CD4-positive, alpha-beta T cell (primary cell): ENCODE measurements around the gene COL13A1. TPM values are rescaled to one million over a fixed set of nuclear protein-coding genes. Genes with fewer than 3 reads are reported as not detected.

ENCODE experiments used
- ATAC-seq: fragments of 200-7000 bp; cut with Tn5 transposase; one replicate; pipeline ENCODE4 v1.10.0; 2022; ENCODE audit warnings: mild to moderate bottlenecking; ENCODE audit not compliant: poor library complexity
- CTCF ChIA-PET: fragments of 350-600 bp; sonication (Branson Sonifier 250); formaldehyde crosslinking; loops from one replicate; lab custom pipeline; 2021; ENCODE audit warnings: antibody characterized with exemption, inconsistent platforms; lab: Charles Lee
- POLR2A ChIA-PET: fragments of 350-600 bp; sonication (Branson Sonifier 250); formaldehyde crosslinking; loops from one replicate; lab custom pipeline; 2021; ENCODE audit warnings: antibody characterized with exemption, inconsistent platforms; lab: Charles Lee
- DNase-seq, 14 experiments: peaks; one replicate each; pipeline ENCODE4 v3.0.0-alpha.2; 2013 to 2020; ENCODE audit warnings: mixed read lengths in 2 of 14
- H3K27ac ChIP-seq, 2 donors: one replicate each; pipeline versions ENCODE4 v1.5.1 to v1.7.0; 2013; ENCODE audit warnings: low read length in 2 of 2, low read depth in 1 of 2, mild to moderate bottlenecking in 1 of 2
- H3K27me3 ChIP-seq, 2 experiments: 1 replicate in 1 of 2; 2 replicates in 1 of 2; pipeline versions ENCODE4 v1.6.1 to v1.7.0; 2013; ENCODE audit warnings: low read length in 2 of 2, control low read depth in 1 of 2, mild to moderate bottlenecking in 1 of 2, moderate library complexity in 1 of 2; ENCODE audit not compliant: insufficient read depth in 2 of 2, control insufficient read depth in 1 of 2
- H3K36me3 ChIP-seq: one replicate; pipeline ENCODE4 v1.6.1; 2013; ENCODE audit warnings: low read length, control low read depth; ENCODE audit not compliant: insufficient read depth
- H3K4me1 ChIP-seq: one replicate; pipeline ENCODE4 v1.6.1; 2013; ENCODE audit warnings: low read length, control low read depth; ENCODE audit not compliant: insufficient read depth
- H3K4me3 ChIP-seq: one replicate; pipeline ENCODE4 v1.5.1; 2013; ENCODE audit warnings: mild to moderate bottlenecking, low read length, moderate library complexity
- H3K9me3 ChIP-seq, 2 experiments: 1 replicate in 1 of 2; 2 replicates in 1 of 2; pipeline versions ENCODE4 v1.6.1 to v1.7.0; 2013; ENCODE audit warnings: low read length in 2 of 2, mild to moderate bottlenecking in 2 of 2, control low read depth in 1 of 2, moderate library complexity in 1 of 2; ENCODE audit not compliant: control insufficient read depth in 1 of 2, insufficient read depth in 1 of 2
- H3K27ac Mint-ChIP-seq: one replicate; pipeline ENCODE4 v1.8.0; 2020; ENCODE audit warnings: mixed read lengths
- H3K27me3 Mint-ChIP-seq: one replicate; pipeline ENCODE4 v1.8.0; 2021; ENCODE audit warnings: mixed read lengths
- H3K36me3 Mint-ChIP-seq: one replicate; pipeline ENCODE4 v1.8.0; 2021; ENCODE audit warnings: low read depth, mixed read lengths
- H3K4me1 Mint-ChIP-seq: one replicate; pipeline ENCODE4 v1.8.0; 2021; ENCODE audit warnings: low read depth, mixed read lengths
- H3K4me3 Mint-ChIP-seq: one replicate; pipeline ENCODE4 v1.8.0; 2020; ENCODE audit warnings: mild to moderate bottlenecking, mixed read lengths
- H3K9me3 Mint-ChIP-seq: one replicate; pipeline ENCODE4 v1.8.0; 2020; ENCODE audit warnings: mixed read lengths
- intact Hi-C, 2 experiments: fragments of 100-400 bp; cut with DNase I in 1 of 2; cut with micrococcal nuclease in 1 of 2; formaldehyde crosslinking; loops; one replicate each; pipeline versions ENCODE4 v1.15.1 to v1.9.0; 2023 to 2025; cut with DNase I, micrococcal nuclease
- total RNA-seq, 174 experiments: library from RNA in 2 of 174; stranded (reverse) in 2 of 174; gene quantifications; one replicate each; pipeline ENCODE4 v1.2.3 and lab custom pipeline; 2021 to 2026
- TF ChIP-seq, protein P1 (sequence below): fragments of 200-600 bp; IDR thresholded peaks from one replicate; pipeline ENCODE4 v1.8.0; 2022; ENCODE audit warnings: antibody characterized with exemption, mild to moderate bottlenecking

COL13A1 gene
- total RNA-seq, 2 experiments from 2014 or later = not detected

DNA sequence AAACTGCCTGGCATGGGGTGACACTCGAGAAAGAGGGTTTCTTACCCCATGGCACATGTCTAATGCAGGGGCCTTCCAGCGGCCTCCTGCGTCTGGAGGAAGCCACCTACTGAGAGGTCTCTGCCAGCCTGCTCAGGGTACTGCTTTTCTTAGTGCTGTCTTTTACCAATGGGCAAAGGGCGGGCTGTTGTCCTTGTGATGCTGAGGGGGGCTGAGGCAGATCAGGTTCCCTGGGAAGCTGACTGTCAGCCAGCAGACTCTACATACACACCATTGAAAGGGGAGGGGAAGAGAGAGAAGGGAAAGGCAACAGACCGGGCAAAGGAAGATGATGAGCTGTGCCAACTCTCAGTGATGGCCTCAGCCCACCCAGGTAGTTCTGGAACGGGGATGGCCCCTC lies 48.7 kb downstream of the COL13A1 start:
- Histone ChIP-seq H3K27me3 (peaks cover 0 to 4% of the 10 kb centered on the region in 2 experiments), H3K9me3 (no peaks in the 10 kb centered on the region), H3K36me3 (no peaks in the 10 kb centered on the region), H3K27ac (no peak overlapping the region), H3K4me1 (no peaks in the 10 kb centered on the region), H3K4me3 (no peak overlapping the region)
- no peak for DNase-seq
- no peak overlapping the region for H3K27ac Mint-ChIP-seq
- ChIA-PET CTCF (no interaction called here), POLR2A (no interaction called here)
- H3K4me3 Mint-ChIP-seq = no peak overlapping the region
- TF ChIP-seq, protein P1, sequence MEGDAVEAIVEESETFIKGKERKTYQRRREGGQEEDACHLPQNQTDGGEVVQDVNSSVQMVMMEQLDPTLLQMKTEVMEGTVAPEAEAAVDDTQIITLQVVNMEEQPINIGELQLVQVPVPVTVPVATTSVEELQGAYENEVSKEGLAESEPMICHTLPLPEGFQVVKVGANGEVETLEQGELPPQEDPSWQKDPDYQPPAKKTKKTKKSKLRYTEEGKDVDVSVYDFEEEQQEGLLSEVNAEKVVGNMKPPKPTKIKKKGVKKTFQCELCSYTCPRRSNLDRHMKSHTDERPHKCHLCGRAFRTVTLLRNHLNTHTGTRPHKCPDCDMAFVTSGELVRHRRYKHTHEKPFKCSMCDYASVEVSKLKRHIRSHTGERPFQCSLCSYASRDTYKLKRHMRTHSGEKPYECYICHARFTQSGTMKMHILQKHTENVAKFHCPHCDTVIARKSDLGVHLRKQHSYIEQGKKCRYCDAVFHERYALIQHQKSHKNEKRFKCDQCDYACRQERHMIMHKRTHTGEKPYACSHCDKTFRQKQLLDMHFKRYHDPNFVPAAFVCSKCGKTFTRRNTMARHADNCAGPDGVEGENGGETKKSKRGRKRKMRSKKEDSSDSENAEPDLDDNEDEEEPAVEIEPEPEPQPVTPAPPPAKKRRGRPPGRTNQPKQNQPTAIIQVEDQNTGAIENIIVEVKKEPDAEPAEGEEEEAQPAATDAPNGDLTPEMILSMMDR = no peak
- H3K36me3 Mint-ChIP-seq = no peaks in the 10 kb centered on the region
- H3K27me3 Mint-ChIP-seq = peaks cover 26% of the 10 kb centered on the region
- intact Hi-C loops = no loop called here
- H3K4me1 Mint-ChIP-seq = no peaks in the 10 kb centered on the region
- no peaks in the 10 kb centered on the region for H3K9me3 Mint-ChIP-seq
- ATAC-seq = no peak

DNA sequence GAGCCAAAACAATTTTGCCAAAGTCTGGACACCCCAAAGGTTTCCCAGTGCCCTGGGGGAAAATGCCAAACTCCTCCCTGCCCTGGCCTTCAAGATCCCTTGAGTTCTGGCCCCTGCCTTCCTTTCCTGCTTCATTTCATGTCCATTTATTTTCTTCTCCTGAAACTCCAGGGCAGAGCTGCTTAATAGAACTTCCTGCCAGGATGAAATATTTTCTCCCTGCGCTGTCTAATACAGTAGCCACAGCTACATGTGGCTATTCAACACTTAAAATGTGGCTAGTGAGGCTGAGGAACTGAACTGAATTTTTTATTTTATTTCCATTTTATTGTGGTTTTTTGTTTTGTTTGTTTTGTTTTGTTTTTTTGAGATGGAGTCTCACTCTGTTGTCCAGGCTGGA lies 49.6 kb downstream of the COL13A1 start:
- Histone ChIP-seq H3K9me3 (no peaks in the 10 kb centered on the region), H3K27me3 (peaks cover 0 to 4% of the 10 kb centered on the region in 2 experiments), H3K36me3 (no peaks in the 10 kb centered on the region), H3K4me1 (no peaks in the 10 kb centered on the region), H3K4me3 (no peak overlapping the region), H3K27ac (no peak overlapping the region)
- Mint-ChIP-seq H3K36me3 (no peaks in the 10 kb centered on the region), H3K9me3 (no peaks in the 10 kb centered on the region), H3K4me1 (no peaks in the 10 kb centered on the region), H3K4me3 (no peak overlapping the region), H3K27me3 (peaks cover 25% of the 10 kb centered on the region), H3K27ac (no peak overlapping the region)
- intact Hi-C loops = no loop called here
- ATAC-seq (no peak), DNase-seq (no peak)
- CTCF ChIA-PET = no interaction called here
- TF ChIP-seq, protein P1 = no peak
- POLR2A ChIA-PET = no interaction called here

DNA sequence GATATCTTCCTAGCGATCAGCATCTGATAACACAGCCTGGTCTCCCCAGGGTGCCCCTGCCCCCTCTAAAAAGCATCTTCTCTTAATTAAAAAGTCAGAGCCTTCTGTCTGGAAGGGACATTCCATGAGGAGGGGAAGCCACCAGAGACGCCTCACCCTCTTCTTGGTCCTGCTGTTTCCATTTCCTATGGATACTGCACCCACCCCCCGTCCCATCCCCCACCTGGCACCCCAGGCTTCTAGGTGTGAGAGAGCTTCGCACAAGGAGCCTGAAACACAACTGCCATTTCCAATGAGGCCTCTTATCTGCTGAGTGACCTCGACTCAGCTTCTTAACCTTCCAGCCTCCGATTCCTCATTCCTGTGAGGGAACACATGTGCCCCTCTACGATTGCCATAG lies 51.4 kb downstream of the COL13A1 start:
- Histone ChIP-seq H3K4me1 (no peaks in the 10 kb centered on the region), H3K27ac (no peak overlapping the region), H3K9me3 (no peaks in the 10 kb centered on the region), H3K4me3 (no peak overlapping the region), H3K36me3 (no peaks in the 10 kb centered on the region), H3K27me3 (no peaks in the 10 kb centered on the region)
- TF ChIP-seq, protein P1 = no peak
- Mint-ChIP-seq H3K9me3 (no peaks in the 10 kb centered on the region), H3K36me3 (no peaks in the 10 kb centered on the region), H3K4me1 (no peaks in the 10 kb centered on the region), H3K4me3 (no peak overlapping the region), H3K27ac (no peak overlapping the region), H3K27me3 (peaks cover 10% of the 10 kb centered on the region)
- intact Hi-C loops = no loop called here
- ATAC-seq (no peak), DNase-seq (no peak)
- POLR2A ChIA-PET = no interaction called here
- CTCF ChIA-PET = no interaction called here
